Tibial artery (tissue), 4 donors: ENCODE data around the gene MLPH.

ENCODE experiments used
- DNase-seq, 2 donors: peaks; one replicate each; pipeline ENCODE4 v3.0.0-alpha.2; 2019
- H3K27ac ChIP-seq, 2 donors: fragments of 200-600 bp; sonication (generic) in 1 of 2; 1 replicate in 1 of 2; 2 replicates in 1 of 2; pipeline ENCODE4 v1.5.1; 2018 to 2019; ENCODE audit warnings: mild to moderate bottlenecking in 1 of 2
- H3K27me3 ChIP-seq, 2 donors: fragments of 200-600 bp; sonication (generic) in 1 of 2; one replicate each; pipeline versions ENCODE4 v1.5.1 to v1.6.0; 2016 to 2019
- H3K36me3 ChIP-seq, 3 donors: fragments of 200-600 bp; sonication (generic) in 2 of 3; one replicate each; pipeline ENCODE4 v1.5.1; 2016 to 2019; ENCODE audit warnings: mild to moderate bottlenecking in 2 of 3
- H3K4me1 ChIP-seq, 4 donors: fragments of 200-600 bp; sonication (generic) in 2 of 4; 1 replicate in 3 of 4; 2 replicates in 1 of 4; pipeline ENCODE4 v1.5.1; 2016 to 2019
- H3K4me3 ChIP-seq, 2 donors: fragments of 200-600 bp; sonication (generic) in 1 of 2; 1 replicate in 1 of 2; 2 replicates in 1 of 2; pipeline ENCODE4 v1.5.1; 2018 to 2019; ENCODE audit warnings: mild to moderate bottlenecking in 2 of 2
- H3K9me3 ChIP-seq, 3 donors: fragments of 200-600 bp; sonication (generic) in 1 of 3; one replicate each; pipeline ENCODE4 v1.5.1; 2016 to 2019
- intact Hi-C: fragments of 100-400 bp; cut with DNase I; formaldehyde crosslinking; loops from one replicate; pipeline ENCODE4 v1.15.0; 2023; ENCODE audit warnings: low total_unique reads
- TF ChIP-seq, protein P1 (sequence below), 2 experiments: fragments of 200-600 bp in 1 of 2; fragments of 450-650 bp in 1 of 2; IDR thresholded peaks; one replicate each; pipeline ENCODE4 v1.5.1; 2017 to 2019; ENCODE audit warnings: antibody characterized with exemption in 2 of 2, mild to moderate bottlenecking in 1 of 2, moderate library complexity in 1 of 2

MLPH gene

GRCh38 chr2:237573721-237574415, 86.8 kb downstream of the MLPH start:
- intact Hi-C loops = loop anchor here (10.0 kb wide), 2 partner anchors 419 to 449 kb away; no protein-coding TSS in a partner anchor
- no peak overlapping the region for H3K4me3 ChIP-seq
- no peaks in the 10 kb centered on the region for H3K9me3 ChIP-seq
- H3K27me3 ChIP-seq = no peaks in the 10 kb centered on the region
- peaks cover 0 to 4% (median 0%) of the 10 kb centered on the region in 3 donors for H3K36me3 ChIP-seq
- TF ChIP-seq, protein P1, sequence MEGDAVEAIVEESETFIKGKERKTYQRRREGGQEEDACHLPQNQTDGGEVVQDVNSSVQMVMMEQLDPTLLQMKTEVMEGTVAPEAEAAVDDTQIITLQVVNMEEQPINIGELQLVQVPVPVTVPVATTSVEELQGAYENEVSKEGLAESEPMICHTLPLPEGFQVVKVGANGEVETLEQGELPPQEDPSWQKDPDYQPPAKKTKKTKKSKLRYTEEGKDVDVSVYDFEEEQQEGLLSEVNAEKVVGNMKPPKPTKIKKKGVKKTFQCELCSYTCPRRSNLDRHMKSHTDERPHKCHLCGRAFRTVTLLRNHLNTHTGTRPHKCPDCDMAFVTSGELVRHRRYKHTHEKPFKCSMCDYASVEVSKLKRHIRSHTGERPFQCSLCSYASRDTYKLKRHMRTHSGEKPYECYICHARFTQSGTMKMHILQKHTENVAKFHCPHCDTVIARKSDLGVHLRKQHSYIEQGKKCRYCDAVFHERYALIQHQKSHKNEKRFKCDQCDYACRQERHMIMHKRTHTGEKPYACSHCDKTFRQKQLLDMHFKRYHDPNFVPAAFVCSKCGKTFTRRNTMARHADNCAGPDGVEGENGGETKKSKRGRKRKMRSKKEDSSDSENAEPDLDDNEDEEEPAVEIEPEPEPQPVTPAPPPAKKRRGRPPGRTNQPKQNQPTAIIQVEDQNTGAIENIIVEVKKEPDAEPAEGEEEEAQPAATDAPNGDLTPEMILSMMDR (IDR thresholded peaks at IDR 0.05) = no peak
- H3K27ac ChIP-seq = no peak overlapping the region
- peaks cover 0 to 20% (median 6%) of the 10 kb centered on the region in 4 donors for H3K4me1 ChIP-seq
- DNase-seq = no peak

DNA sequence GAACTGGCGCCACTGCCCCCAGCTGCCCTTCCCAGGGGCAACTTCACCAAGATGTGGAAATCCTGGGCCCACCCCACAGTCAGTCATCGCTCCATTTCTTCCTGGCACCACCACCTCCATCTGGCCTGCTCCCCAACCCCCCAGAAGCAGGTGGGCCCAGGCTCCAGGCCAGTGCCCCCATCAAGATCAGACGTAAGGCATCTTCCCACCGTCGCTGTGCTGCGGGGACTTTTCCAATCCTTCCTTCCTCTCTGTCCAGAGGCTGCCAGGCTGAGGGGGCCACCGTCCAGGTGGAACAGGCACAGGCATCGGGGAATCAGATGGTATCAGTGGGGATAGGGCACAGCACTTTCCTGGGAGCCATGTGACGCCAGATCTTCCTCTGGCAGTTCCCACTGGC, 87.4 kb downstream of the MLPH start:
- no peak for DNase-seq
- Histone ChIP-seq H3K4me1 (peaks cover 0 to 20% (median 6%) of the 10 kb centered on the region in 4 donors), H3K27ac (no peak overlapping the region), H3K4me3 (no peak overlapping the region), H3K27me3 (no peaks in the 10 kb centered on the region), H3K36me3 (peaks cover 0 to 4% (median 0%) of the 10 kb centered on the region in 3 donors), H3K9me3 (no peaks in the 10 kb centered on the region)
- intact Hi-C loops = loop anchor here (10.0 kb wide), 2 partner anchors 420 to 450 kb away; no protein-coding TSS in a partner anchor
- TF ChIP-seq, protein P1 (IDR thresholded peaks at IDR 0.05) = no peak

DNA sequence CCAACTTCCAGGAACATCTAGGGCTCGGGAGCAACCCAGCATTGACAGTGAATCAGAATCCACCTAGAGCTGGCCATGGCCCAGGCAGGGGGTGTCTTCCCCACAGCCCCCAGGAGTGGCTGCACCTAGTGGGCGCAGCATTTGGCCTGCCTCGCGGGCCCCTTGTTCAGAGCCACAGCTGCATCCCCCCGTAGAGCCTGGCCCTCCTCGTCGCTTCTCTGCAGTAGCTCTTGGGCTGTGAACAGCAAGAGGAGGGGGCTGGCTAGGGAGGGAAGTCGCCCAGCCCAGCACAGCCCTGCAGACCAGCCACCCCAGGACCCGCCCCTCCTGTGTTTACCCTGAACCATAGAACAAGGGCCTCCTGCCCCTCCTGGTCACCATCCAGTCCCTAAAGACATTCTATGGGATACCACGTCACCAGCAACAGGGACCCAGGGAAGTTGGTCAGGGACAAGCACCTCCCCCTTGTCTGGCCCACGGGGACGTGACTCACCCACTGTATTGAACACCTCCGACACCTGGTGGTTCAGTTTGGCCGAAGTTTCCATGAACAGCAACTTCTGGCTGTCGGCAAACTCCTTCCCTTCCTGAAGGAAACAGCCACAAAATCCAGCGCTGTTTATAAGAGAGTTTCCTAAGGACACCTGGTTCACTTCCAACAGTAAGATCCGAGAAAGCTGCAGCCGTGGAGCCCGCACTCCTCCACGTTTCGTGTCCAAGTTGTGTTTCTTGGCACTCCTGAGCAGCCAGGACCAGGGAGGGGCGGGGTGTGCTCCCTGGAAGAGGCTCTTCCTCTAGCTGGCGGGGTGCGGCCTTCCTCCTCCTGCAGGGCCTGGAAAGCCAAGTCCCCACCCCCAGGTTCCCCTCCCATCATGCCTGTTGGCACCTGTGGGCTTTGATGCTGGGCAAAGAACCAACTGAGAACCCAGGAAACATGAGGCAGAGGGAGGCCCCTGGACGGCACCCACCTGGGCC, 88.1 kb downstream of the MLPH start:
- Histone ChIP-seq H3K4me3 (no peak overlapping the region), H3K27me3 (no peaks in the 10 kb centered on the region), H3K9me3 (no peaks in the 10 kb centered on the region), H3K36me3 (peaks cover 0 to 4% (median 0%) of the 10 kb centered on the region in 3 donors), H3K4me1 (peaks cover 0 to 20% (median 6%) of the 10 kb centered on the region in 4 donors), H3K27ac (no peak overlapping the region)
- intact Hi-C loops = loop anchor here (10.0 kb wide), 2 partner anchors 420 to 450 kb away; no protein-coding TSS in a partner anchor
- DNase-seq = no peak
- TF ChIP-seq, protein P1 (IDR thresholded peaks at IDR 0.05) = no peak

GRCh38 chr2:237575869-237576862, 89.1 kb downstream of the MLPH start:
- intact Hi-C loops = loop anchor here (10.0 kb wide), 2 partner anchors 421 to 451 kb away; no protein-coding TSS in a partner anchor
- Histone ChIP-seq H3K27ac (no peak overlapping the region), H3K27me3 (no peaks in the 10 kb centered on the region), H3K4me1 (peaks cover 0 to 20% (median 7%) of the 10 kb centered on the region in 4 donors), H3K4me3 (no peak overlapping the region), H3K36me3 (peaks cover 0 to 4% (median 0%) of the 10 kb centered on the region in 3 donors), H3K9me3 (no peaks in the 10 kb centered on the region)
- no peak for DNase-seq
- TF ChIP-seq, protein P1 (IDR thresholded peaks at IDR 0.05) = no peak
